ENCODE results near the gene STK39. TPM values are rescaled to one million over a fixed set of nuclear protein-coding genes. Genes with fewer than 3 reads are reported as not detected.

Gene STK39
- 18.1 and 20.9 TPM in 2 replicates for total RNA-seq

DNA sequence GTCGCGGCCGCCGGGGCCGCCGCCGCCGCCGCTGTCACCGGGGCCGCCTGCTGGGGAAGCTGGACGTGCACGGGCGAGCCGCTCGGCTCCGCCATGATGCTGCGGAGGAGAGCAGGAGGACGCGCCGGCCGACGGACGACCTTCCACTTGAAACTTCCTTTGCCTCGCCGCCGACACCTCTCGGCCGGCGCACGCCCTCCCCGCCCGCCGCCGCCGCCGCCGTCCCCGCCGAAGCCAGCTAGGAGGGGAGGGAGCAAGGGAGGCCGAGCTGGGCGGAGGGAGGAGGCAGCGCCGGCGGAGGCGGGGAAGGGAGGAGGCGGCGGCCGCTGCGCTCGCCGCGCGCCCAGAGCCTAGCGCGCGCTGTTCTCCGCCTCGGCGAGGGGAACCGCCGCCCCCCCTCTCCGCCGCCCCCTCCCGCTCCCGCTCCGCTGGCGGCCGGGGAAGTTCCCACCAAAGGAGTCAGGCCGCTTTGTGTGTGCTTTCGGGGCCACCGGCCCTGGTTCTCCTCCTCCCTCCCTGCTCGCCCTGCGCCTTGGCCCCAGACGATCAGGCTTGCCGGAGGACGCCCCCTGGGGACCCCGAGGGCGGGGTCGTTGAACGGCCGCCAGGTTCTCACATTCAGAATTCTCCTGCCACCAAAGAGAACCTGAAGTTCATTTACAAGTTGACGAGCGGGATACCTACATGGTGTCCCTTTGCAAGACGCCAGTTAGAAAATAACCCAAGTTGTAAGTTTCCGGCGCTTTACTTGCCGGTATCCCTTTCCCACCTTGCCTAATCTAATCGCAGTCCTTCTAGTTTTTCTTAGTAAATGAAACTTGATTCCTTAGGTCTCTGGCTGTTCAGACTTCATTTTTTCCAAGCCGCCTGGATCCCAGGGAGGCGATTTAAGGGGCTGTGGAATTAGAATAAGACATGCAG, at the start of gene STK39:
TSS of gene STK39 (minus strand) at position 255 of the 921 bp plus-strand sequence. CDS start at position 95, 160 bp downstream.
- Histone ChIP-seq H3K9me3 (ENCODE audit: low read depth, low read length) (no peaks in the 10 kb centered on the region), H2AFZ (ENCODE audit: low read length) (peak within 1 kb of the TSS; percentile 84), H3K4me1 (ENCODE audit: insufficient read depth, low read length) (peaks cover 19% of the 10 kb centered on the region), H4K20me1 (ENCODE audit: insufficient read depth, low read length) (peaks cover 17% of the 10 kb centered on the region), H3K79me2 (ENCODE audit: insufficient read depth, low read length) (peaks cover 39% of the 10 kb centered on the region), H3K36me3 (ENCODE audit: insufficient read depth, low read length) (no peaks in the 10 kb centered on the region), H3K4me2 (ENCODE audit: insufficient read depth, low read length) (peak within 1 kb of the TSS; percentile 93), H3K27ac (ENCODE audit: low read depth, low read length) (peak within 1 kb of the TSS; percentile 54), H3K27me3 (ENCODE audit: insufficient read depth, low read length) (no peaks in the 10 kb centered on the region), H3K4me3 (ENCODE audit: insufficient read depth, low read length) (peak within 1 kb of the TSS; percentile 82)
- no peak for TF ChIP-seq CTCF (IDR thresholded peaks at IDR 0.05; ENCODE audit: extremely low read depth, low read depth, low read length)
- DNase-seq (ENCODE audit: insufficient read length, low spot score, missing footprints): peak; percentile 97

DNA sequence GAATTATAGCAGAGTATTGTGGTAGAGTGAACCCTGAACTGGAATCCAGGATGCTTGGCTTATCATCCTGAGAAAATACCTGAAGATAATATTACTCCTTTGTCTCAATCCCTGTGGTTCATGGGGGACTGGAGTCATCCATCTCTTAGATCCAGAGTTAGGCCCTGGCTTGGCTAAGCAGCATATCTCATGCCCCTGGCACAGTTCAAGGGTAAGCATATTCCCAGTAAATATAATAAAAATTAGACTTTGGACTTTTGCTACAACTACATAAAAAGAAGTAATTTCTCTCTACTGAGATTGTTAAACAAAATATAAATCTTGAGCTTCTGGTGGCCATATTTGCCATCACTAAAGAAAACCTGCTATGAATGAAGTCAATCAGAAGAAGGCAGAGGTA, 47.7 kb upstream of the STK39 start:
- Histone ChIP-seq H3K4me2 (ENCODE audit: insufficient read depth, low read length) (no peak overlapping the region), H3K4me1 (ENCODE audit: insufficient read depth, low read length) (no peaks in the 10 kb centered on the region), H3K4me3 (ENCODE audit: insufficient read depth, low read length) (no peak overlapping the region), H3K36me3 (ENCODE audit: insufficient read depth, low read length) (no peaks in the 10 kb centered on the region), H3K9me3 (ENCODE audit: low read depth, low read length) (no peaks in the 10 kb centered on the region), H3K27ac (ENCODE audit: low read depth, low read length) (no peak overlapping the region), H4K20me1 (ENCODE audit: insufficient read depth, low read length) (no peaks in the 10 kb centered on the region), H2AFZ (ENCODE audit: low read length) (no peak overlapping the region), H3K79me2 (ENCODE audit: insufficient read depth, low read length) (no peaks in the 10 kb centered on the region), H3K27me3 (ENCODE audit: insufficient read depth, low read length) (no peaks in the 10 kb centered on the region)
- no peak for TF ChIP-seq CTCF (IDR thresholded peaks at IDR 0.05; ENCODE audit: extremely low read depth, low read depth, low read length)
- no peak for DNase-seq (ENCODE audit: insufficient read length, low spot score, missing footprints)

DNA sequence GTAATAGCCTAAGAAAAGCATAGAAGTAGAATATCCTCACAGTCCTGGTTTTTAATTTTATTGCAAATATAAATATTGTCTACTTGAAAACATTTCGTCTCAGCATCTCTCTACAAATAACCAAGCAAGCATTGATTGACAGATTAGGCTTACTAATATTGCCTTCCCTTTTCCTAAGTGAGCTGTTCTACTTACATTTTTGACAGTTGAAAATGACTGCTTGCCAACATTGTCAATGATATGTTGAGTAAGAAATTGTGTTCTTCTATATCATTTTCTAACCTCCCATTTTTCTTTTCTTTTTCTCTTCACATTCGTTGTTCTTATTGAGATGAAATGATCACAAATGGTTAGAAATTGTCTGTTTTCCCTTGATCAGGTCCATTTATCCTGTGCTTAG, 47.0 kb upstream of the STK39 start:
- Histone ChIP-seq H3K27ac (ENCODE audit: low read depth, low read length) (no peak overlapping the region), H3K4me2 (ENCODE audit: insufficient read depth, low read length) (no peak overlapping the region), H4K20me1 (ENCODE audit: insufficient read depth, low read length) (no peaks in the 10 kb centered on the region), H3K4me1 (ENCODE audit: insufficient read depth, low read length) (no peaks in the 10 kb centered on the region), H3K36me3 (ENCODE audit: insufficient read depth, low read length) (no peaks in the 10 kb centered on the region), H3K79me2 (ENCODE audit: insufficient read depth, low read length) (no peaks in the 10 kb centered on the region), H3K4me3 (ENCODE audit: insufficient read depth, low read length) (no peak overlapping the region), H2AFZ (ENCODE audit: low read length) (no peak overlapping the region), H3K9me3 (ENCODE audit: low read depth, low read length) (no peaks in the 10 kb centered on the region), H3K27me3 (ENCODE audit: insufficient read depth, low read length) (no peaks in the 10 kb centered on the region)
- no peak for DNase-seq (ENCODE audit: insufficient read length, low spot score, missing footprints)
- TF ChIP-seq CTCF (IDR thresholded peaks at IDR 0.05; ENCODE audit: extremely low read depth, low read depth, low read length): no peak

GRCh38 chr2:168293766-168294165, 46.4 kb upstream of the STK39 start:
- Histone ChIP-seq H3K9me3 (ENCODE audit: low read depth, low read length) (no peaks in the 10 kb centered on the region), H4K20me1 (ENCODE audit: insufficient read depth, low read length) (no peaks in the 10 kb centered on the region), H3K79me2 (ENCODE audit: insufficient read depth, low read length) (no peaks in the 10 kb centered on the region), H3K27me3 (ENCODE audit: insufficient read depth, low read length) (no peaks in the 10 kb centered on the region), H3K4me3 (ENCODE audit: insufficient read depth, low read length) (no peak overlapping the region), H3K4me1 (ENCODE audit: insufficient read depth, low read length) (no peaks in the 10 kb centered on the region), H3K36me3 (ENCODE audit: insufficient read depth, low read length) (no peaks in the 10 kb centered on the region), H3K4me2 (ENCODE audit: insufficient read depth, low read length) (no peak overlapping the region), H2AFZ (ENCODE audit: low read length) (no peak overlapping the region), H3K27ac (ENCODE audit: low read depth, low read length) (no peak overlapping the region)
- DNase-seq (ENCODE audit: insufficient read length, low spot score, missing footprints): no peak
- no peak for TF ChIP-seq CTCF (IDR thresholded peaks at IDR 0.05; ENCODE audit: extremely low read depth, low read depth, low read length)

Measured in osteoblast (primary cell).